NCI-H2196 (cell line): Measurements from ENCODE around the gene NODAL.

ENCODE experiments used
- DNase-seq: peaks from one replicate; lab custom pipeline; 2025; ENCODE audit not compliant: unreplicated experiment; lab: John Stamatoyannopoulos, UW

The NODAL gene

GRCh38 chr10:70433581-70434280 is 7.8 kb downstream of the NODAL start:
- no peak for DNase-seq

- DNase-seq, result no peak
Measured at GRCh38 chr10:70432561-70433263, 8.8 kb downstream of the NODAL start.

- peak; percentile 39 for DNase-seq
Measured at GRCh38 chr10:70432101-70432500, 9.4 kb downstream of the NODAL start.

DNA sequence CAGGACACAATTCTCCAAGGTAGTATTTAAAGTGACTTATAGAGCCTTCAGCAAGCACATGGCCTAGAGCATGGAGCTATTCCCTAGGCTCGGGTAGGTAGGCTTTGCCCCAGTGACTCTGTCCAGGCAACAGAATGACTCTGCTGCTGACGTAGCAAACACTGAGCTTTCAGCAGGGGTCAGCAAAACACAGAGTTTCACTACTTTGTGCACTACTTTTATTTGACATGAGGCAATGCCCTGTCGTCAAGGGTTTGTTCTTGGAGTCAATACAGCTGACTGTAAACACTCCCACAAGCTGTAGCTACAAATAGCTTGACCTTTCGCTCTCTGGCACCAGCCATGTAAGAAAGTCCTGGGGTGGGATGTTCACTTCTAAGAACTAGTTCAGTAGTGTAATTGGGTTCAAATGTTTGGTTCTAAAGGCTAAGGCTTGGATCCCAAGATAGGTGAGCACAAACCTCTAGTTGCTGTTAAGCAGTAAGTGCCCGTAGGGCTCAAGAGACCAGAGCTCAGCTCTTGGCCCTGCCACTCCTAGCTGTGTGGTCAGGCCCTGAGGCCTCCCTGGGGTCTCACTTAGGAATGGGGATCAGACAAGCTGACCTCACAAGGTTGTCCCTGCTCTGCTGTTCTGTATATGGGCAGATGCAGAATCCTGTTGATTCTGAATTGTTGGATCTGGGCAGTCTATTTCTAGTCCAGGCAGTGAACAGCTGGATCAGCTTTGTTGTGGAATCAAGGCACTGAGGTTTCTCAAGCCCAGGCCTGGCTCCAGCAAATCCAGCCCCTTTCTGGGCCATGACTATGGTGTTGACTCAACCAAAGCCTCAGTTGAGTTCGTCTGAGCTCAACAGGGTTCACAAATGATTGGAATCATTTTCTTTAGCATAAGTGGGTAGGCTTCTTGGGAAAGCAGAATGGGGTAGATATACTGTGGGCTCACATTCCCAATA is 10.7 kb downstream of the NODAL start:
- DNase-seq, result no peak

DNA sequence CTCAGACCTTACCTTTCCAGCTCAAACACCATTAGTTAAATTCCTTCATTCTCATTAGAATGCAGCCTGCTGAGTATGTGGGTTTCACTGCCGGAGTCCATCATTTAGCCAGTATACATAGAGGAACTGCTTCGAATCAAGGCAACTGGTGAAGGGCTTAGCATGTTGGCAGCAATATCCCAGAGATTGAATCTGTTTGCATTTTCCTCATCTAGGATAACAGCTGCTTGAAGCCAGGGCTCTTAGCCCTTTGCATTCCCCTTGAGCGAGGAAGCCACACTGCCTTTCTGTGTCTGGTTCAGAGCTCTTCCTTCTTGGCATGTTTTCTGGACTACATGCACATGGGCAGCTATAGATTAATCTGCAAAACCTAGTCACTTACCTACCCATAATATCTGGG is 14.7 kb downstream of the NODAL start:
- DNase-seq, result no peak

GRCh38 chr10:70425096-70425495 is 16.4 kb downstream of the NODAL start:
- no peak for DNase-seq

DNA sequence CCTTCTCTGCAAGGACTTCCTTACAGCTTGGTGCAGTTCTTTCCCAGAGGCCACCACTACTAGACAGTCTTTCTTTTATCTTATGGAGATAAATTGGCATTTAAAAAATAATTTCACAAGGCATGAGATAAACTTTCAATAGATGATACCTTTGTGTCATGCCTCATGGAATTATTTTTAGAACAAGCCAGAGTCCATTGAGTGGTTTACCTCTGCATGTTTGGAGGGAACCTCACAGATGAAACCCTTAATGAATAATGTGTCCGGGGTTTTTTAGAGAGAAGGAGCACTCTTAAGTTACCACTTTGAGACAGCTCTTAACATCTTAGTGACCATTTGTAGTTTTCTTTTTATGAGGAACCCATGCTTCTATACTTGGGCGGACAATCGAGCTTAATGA is 17.2 kb downstream of the NODAL start:
- DNase-seq, result no peak

- DNase-seq, result no peak
Measured at GRCh38 chr10:70418713-70419112, 22.8 kb downstream of the NODAL start.

GRCh38 chr10:70418229-70418628 is 23.3 kb downstream of the NODAL start:
- DNase-seq, result no peak

- no peak for DNase-seq
Measured at GRCh38 chr10:70417568-70417967, 23.9 kb downstream of the NODAL start.

GRCh38 chr10:70412356-70412755 is 29.1 kb downstream of the NODAL start:
- DNase-seq, result no peak

DNA sequence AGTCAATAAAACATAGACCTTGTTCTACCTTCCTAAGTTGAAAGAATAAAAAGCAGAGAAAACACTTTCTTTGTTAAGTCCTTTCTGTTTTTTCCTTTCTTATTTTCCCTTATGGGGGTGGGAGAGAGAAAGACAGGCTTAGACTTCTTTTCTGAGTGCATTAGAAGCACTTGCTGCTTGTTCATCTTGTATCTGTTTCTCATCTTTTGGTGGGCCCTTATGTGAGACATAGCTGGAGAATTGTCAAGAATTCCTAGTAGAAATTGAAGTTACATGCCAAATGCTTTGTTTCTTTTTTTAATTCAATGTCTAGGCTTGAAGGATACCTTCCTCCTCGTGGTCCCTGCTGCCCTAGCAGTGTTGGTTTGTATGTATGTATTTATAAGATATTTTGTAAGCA is 30.9 kb downstream of the NODAL start:
- DNase-seq, result no peak

DNA sequence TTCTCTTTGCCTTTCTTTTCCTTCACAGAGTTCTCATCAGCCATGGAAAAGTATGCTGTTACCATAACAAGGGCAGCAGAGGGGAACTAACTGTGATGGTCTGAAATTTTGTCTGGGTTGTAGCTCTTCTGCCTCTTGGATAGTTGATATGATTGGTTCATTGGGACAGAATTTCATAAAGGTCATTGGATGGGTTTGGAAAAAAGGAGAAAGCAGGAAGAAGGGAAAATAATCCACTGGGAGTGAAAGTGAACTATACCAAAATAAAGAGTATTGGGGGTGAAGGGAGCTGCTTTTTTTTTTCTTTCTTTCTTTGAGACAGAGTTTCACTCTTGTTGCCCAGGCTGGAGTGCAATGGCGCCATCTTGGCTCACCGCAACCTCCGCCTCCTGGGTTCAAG is 31.7 kb downstream of the NODAL start:
- no peak for DNase-seq

DNA sequence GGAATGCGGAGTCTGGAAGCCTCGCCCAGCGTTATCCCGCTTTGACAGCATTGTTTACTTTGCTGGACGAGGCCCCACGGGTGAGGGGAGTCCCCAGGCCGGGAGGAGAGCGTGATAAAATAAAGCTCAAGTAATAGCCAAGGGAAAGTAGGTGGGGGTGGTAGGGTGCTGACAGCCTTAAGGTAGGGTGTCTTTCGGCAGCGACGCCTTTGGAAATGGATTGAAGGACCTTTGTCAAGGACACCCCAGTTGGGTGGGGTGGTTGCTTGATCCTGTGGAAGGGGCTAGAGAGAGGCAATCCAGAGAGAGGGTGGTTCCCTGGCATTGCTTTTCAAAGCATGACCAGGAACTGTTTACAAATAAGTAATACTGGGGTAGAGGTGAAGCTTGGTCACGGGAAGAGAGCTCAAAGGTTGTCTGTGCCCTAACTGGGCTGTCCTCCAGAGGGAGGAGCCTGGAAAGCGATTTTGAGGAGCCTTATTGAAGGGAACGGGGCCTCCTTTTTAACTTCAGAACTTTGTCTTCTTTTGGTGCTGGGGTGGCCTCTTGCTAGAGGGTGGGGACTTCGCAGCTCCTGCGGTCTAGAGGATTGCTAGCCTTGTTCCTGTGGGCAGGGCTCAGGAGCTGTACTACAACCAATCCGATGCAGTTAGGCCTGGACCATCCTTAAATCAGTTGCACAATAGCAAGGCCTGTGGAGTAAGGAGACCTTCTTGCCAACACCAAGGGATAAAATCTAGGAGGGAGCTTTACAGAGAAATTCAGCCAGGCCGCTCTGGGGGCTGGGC is 36.2 kb downstream of the NODAL start:
- peak; percentile 32 for DNase-seq

- no peak for DNase-seq
Measured at GRCh38 chr10:70404787-70405036, 36.8 kb downstream of the NODAL start.

DNA sequence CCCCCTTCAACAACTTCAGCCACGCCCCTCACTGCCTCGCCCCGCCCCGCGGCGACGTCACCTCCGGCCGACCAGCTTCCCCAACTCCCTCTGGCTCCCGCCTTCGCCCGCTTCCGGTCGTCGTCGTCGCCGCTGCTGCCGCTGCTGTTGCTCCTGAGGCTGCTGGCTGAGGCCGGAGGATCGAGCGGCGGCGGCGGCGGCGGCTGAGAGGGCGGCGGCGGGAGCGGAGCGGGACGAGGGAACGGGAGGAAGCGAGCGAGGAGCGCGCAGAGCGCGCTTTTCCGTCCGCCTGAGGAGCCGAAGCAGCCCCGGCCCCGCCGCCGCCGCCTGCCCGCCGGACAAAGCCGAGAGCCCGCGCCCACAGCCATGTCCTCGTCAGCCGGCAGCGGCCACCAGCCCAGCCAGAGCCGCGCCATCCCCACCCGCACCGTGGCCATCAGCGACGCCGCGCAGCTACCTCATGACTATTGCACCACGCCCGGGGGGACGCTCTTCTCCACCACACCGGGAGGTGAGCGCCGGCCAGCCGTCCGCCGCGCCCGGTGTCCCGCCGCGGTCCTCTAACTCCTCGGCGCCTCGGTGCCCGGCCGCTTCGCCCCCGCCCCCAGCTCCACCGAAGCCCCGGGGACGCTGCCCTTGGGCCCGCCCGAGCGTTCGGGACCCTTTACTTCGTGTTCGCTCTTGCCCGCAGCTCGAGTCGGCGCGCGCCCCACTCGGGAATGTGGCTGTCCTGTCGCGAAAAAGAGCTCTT is 37.3 kb downstream of the NODAL start, which contains the start of gene EIF4EBP2:
Gene EIF4EBP2 (plus strand): TSS at position 110 of the 751 bp plus-strand sequence. CDS start 257 bp downstream, at position 367.
- peak; percentile 75 for DNase-seq

DNA sequence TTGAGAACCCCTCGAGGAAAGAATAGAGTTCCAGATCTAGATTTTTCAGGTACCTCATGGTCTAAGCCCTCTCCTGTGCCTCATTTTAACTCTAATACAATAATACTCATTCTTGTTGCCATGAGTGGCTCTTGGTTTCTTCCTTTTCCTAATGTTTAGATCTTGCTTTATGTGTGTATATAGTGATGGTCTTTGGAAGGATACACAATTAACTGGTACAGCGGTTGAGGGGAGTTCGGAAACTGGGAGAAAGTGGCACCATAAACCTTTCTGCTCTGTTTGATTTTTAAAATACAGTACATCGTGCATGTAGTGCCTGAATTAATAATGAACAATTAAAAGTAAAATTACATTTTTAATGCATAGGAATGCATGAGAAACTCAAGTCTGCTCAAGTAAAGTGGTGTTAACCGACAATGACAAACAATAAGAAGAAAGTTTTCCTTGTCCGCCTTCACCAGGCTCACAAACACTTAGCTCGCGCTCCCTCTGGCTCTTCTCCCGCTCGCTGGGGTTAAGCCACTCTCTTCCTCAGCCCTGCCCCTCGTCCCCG is 37.9 kb downstream of the NODAL start:
- no peak for DNase-seq

- no peak for DNase-seq
Measured at GRCh38 chr10:70399177-70399576, 42.3 kb downstream of the NODAL start.

GRCh38 chr10:70396140-70396539 is 45.3 kb downstream of the NODAL start:
- DNase-seq, result no peak

DNA sequence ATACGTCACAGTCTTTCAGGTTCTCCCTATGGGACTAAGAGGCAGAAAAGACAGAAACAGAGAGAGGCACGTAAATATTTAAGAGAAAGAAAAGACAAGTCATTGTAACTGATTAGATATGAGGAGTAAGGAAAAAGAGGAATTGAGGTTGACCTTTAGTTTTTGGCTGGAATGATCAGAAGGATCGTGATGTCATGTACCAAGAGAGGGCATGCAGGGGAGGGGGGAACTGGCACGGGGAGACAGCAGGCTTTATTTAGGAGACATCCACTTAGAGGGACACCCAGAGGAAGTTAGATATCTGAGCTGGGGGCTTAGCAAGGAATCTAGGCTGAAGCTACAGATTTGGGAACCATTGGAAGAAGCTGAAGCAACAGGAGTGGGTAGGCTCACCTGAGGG is 49.8 kb downstream of the NODAL start:
- no peak for DNase-seq
